Measurements from ENCODE around the gene CCDC18. TPM values are rescaled to one million over a fixed set of nuclear protein-coding genes. Genes with fewer than 3 reads are reported as not detected.

Gene CCDC18
- total RNA-seq, 1 experiment from 2014 or later: 23.0 TPM

DNA sequence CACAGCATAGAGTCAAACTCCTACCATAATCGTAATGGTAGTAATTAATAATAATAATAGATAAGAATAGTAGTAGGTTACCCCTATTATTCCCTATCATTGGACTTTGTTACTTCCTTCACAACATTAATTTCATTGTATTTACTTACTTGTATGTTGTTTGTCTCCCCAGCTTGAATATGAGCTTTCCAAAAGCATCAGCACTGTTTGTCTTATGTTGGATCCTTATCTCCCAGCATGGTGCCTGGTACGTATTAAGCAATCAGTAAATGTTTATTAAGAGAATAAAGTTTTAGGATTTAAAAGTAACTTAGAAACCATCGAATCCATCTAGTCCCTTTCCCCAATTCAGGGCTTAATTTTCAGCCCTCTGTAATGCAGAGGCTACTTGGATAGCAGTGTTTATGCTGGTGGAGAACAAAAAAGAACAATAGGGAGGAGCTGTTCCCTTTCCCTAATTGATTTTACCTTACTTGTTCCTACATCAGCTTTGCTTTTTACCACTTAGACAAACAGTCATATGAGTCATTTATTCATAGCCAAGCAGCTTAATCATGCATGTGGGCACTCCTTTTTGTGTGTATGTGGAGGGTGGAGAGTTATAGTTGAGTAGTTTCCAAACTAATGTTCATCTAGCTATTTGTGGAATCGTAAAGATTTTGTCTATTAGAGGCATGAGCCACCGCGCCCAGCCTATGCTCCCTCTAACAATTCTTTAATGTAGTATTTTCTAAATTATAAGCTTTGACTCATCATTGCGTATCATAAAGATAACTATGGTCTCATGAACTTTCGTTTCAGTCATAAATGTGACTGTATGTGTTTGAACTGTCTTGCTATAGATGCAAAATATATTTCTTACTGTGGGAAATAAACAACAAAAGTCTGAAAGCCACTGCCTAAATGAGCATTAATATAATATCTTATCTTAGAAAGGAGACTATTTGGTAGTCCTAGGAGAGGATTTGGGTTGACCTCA is 144.3 kb downstream of the CCDC18 start:
- ChIA-PET POLR2A (interaction anchor here (0.6 kb wide), 1 partner anchor 11 kb away, joined by 4 read pairs; no protein-coding TSS in a partner anchor), CTCF (interaction anchor here (1.1 kb wide), 1 partner anchor 20 kb away, joined by 6 read pairs; no protein-coding TSS in a partner anchor)
- H3K4me3 Mint-ChIP-seq: no peak overlapping the region

More for the DNA sequence above, 144.3 kb downstream of the CCDC18 start:
- peaks cover 14% of the 10 kb centered on the region for H3K36me3 Mint-ChIP-seq
- no peaks in the 10 kb centered on the region for H3K27me3 Mint-ChIP-seq (ENCODE audit: low read depth)
- peaks cover 13% of the 10 kb centered on the region for H3K9me3 Mint-ChIP-seq
- no peak overlapping the region for H3K27ac Mint-ChIP-seq
- TF ChIP-seq CTCF (IDR thresholded peaks at IDR 0.05) (no peak), GABPB1 (CRISPR knock-in tag; IDR thresholded peaks at IDR 0.05) (no peak), NFE2L1 (CRISPR knock-in tag; IDR thresholded peaks at IDR 0.05) (no peak), ATF1 (CRISPR knock-in tag; IDR thresholded peaks at IDR 0.05) (no peak), HMGA2 (CRISPR knock-in tag; IDR thresholded peaks at IDR 0.05) (no peak), ZNF512 (CRISPR knock-in tag; IDR thresholded peaks at IDR 0.05; ENCODE audit: borderline replicate concordance) (no peak), ATF3 (CRISPR knock-in tag; conservative IDR thresholded peaks at IDR 0.05) (no peak), FOXP1 (CRISPR knock-in tag; IDR thresholded peaks at IDR 0.05; ENCODE audit: borderline replicate concordance) (no peak), ZNF281 (CRISPR knock-in tag; IDR thresholded peaks at IDR 0.05) (no peak), TP53 (CRISPR knock-in tag; IDR thresholded peaks at IDR 0.05) (no peak), ELF4 (CRISPR knock-in tag; IDR thresholded peaks at IDR 0.05; ENCODE audit: low read depth) (no peak), E2F1 (CRISPR knock-in tag; IDR thresholded peaks at IDR 0.05) (no peak), ATF6 (CRISPR knock-in tag; IDR thresholded peaks at IDR 0.05) (no peak), OVOL2 (CRISPR knock-in tag; IDR thresholded peaks at IDR 0.05; ENCODE audit: borderline replicate concordance) (no peak), ZNF219 (CRISPR knock-in tag; IDR thresholded peaks at IDR 0.05; ENCODE audit: borderline replicate concordance) (no peak), GTF2I (CRISPR knock-in tag; conservative IDR thresholded peaks at IDR 0.05) (no peak)
- TF ChIP-seq, protein P1, sequence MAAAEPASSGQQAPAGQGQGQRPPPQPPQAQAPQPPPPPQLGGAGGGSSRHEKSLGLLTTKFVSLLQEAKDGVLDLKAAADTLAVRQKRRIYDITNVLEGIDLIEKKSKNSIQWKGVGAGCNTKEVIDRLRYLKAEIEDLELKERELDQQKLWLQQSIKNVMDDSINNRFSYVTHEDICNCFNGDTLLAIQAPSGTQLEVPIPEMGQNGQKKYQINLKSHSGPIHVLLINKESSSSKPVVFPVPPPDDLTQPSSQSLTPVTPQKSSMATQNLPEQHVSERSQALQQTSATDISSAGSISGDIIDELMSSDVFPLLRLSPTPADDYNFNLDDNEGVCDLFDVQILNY (CRISPR knock-in tag; IDR thresholded peaks at IDR 0.05): no peak
- DNase-seq (ENCODE audit: low spot score): no peak
- ATAC-seq: no peak
- peaks cover 8% of the 10 kb centered on the region for H3K4me1 Mint-ChIP-seq

Data from WTC11 (cell line).